ENCODE data around the gene THAP7.

- TF ChIP-seq ZNF274 (IDR thresholded peaks at IDR 0.05; ENCODE audit: low read depth, low read length) (no peak), SUZ12 (IDR thresholded peaks at IDR 0.05; ENCODE audit: extremely low read depth, insufficient read depth, insufficient read length) (no peak)
Observed at GRCh38 chr22:20977516-20978170, 24.3 kb downstream of the THAP7 start.
